ENCODE results near the gene EVX2.

EVX2 gene

GRCh38 chr2:176083796-176084261 lies at the start of gene EVX2:
TSS of gene EVX2 (minus strand) at chr2:176083962. CDS start at chr2:176083776, 186 bp downstream.
- Histone ChIP-seq H3K36me3 (ENCODE audit: control insufficient read depth, low read length) (no peaks in the 10 kb centered on the region), H3K79me2 (ENCODE audit: control insufficient read depth, low read length) (no peaks in the 10 kb centered on the region), H3K9me2 (replicated peaks; ENCODE audit: control insufficient read depth, low read length) (no peaks in the 10 kb centered on the region), H3K4me3 (ENCODE audit: low read length) (no peak within 1 kb of the TSS), H3K4me1 (ENCODE audit: control insufficient read depth, low read length) (no peaks in the 10 kb centered on the region), H3K27ac (ENCODE audit: low read depth, low read length) (no peak within 1 kb of the TSS), H3F3A (ENCODE audit: control insufficient read depth, insufficient read depth) (no peaks in the 10 kb centered on the region), H3K9me3 (ENCODE audit: control insufficient read depth, insufficient read depth, low read length) (peaks cover 6% of the 10 kb centered on the region; the same call in 1 of the 2 replicates), H4K20me1 (ENCODE audit: control insufficient read depth, insufficient read depth, low read depth, low read length) (no peaks in the 10 kb centered on the region), H3K27me3 (ENCODE audit: control insufficient read depth, low read length) (peaks cover 9% of the 10 kb centered on the region), H3K4me2 (ENCODE audit: low read length) (no peak within 1 kb of the TSS)
- TF ChIP-seq CTCF (IDR thresholded peaks at IDR 0.05; ENCODE audit: low read depth, low read length, poor library complexity, severe bottlenecking), result no peak
- no peak for TF ChIP-seq EZH2phosphoT487 (IDR thresholded peaks at IDR 0.05; ENCODE audit: borderline replicate concordance, low read length)

- Histone ChIP-seq H3K79me2 (ENCODE audit: control insufficient read depth, low read length) (no peaks in the 10 kb centered on the region), H3K36me3 (ENCODE audit: control insufficient read depth, low read length) (no peaks in the 10 kb centered on the region), H3K4me3 (ENCODE audit: low read length) (no peak overlapping the region), H3K4me2 (ENCODE audit: low read length) (no peak overlapping the region), H3K4me1 (ENCODE audit: control insufficient read depth, low read length) (no peaks in the 10 kb centered on the region), H3F3A (ENCODE audit: control insufficient read depth, insufficient read depth) (no peaks in the 10 kb centered on the region), H4K20me1 (ENCODE audit: control insufficient read depth, insufficient read depth, low read depth, low read length) (no peaks in the 10 kb centered on the region), H3K27me3 (ENCODE audit: control insufficient read depth, low read length) (peaks cover 8% of the 10 kb centered on the region; the same call in 1 of the 2 replicates), H3K9me2 (replicated peaks; ENCODE audit: control insufficient read depth, low read length) (no peaks in the 10 kb centered on the region), H3K9me3 (ENCODE audit: control insufficient read depth, insufficient read depth, low read length) (no peaks in the 10 kb centered on the region), H3K27ac (ENCODE audit: low read depth, low read length) (no peak overlapping the region)
- TF ChIP-seq CTCF (IDR thresholded peaks at IDR 0.05; ENCODE audit: low read depth, low read length, poor library complexity, severe bottlenecking) (no peak), EZH2phosphoT487 (IDR thresholded peaks at IDR 0.05; ENCODE audit: borderline replicate concordance, low read length) (no peak)
Observed at GRCh38 chr2:176133389-176133788, 49.6 kb upstream of the EVX2 start.

- TF ChIP-seq CTCF (IDR thresholded peaks at IDR 0.05; ENCODE audit: low read depth, low read length, poor library complexity, severe bottlenecking), result no peak
- TF ChIP-seq EZH2phosphoT487 (IDR thresholded peaks at IDR 0.05; ENCODE audit: borderline replicate concordance, low read length), result no peak
- Histone ChIP-seq H3K9me3 (ENCODE audit: control insufficient read depth, insufficient read depth, low read length) (no peaks in the 10 kb centered on the region), H3K4me2 (ENCODE audit: low read length) (no peak overlapping the region), H3K79me2 (ENCODE audit: control insufficient read depth, low read length) (no peaks in the 10 kb centered on the region), H3K36me3 (ENCODE audit: control insufficient read depth, low read length) (no peaks in the 10 kb centered on the region), H3K4me3 (ENCODE audit: low read length) (no peak overlapping the region), H3K27ac (ENCODE audit: low read depth, low read length) (no peak overlapping the region), H3K9me2 (replicated peaks; ENCODE audit: control insufficient read depth, low read length) (no peaks in the 10 kb centered on the region), H4K20me1 (ENCODE audit: control insufficient read depth, insufficient read depth, low read depth, low read length) (no peaks in the 10 kb centered on the region), H3K4me1 (ENCODE audit: control insufficient read depth, low read length) (no peaks in the 10 kb centered on the region), H3K27me3 (ENCODE audit: control insufficient read depth, low read length) (peaks cover 10% of the 10 kb centered on the region), H3F3A (ENCODE audit: control insufficient read depth, insufficient read depth) (no peaks in the 10 kb centered on the region)
Observed at GRCh38 chr2:176132205-176133171, 48.7 kb upstream of the EVX2 start.
